Stimulated activated CD4-positive, alpha-beta T cell treated with anti-CD3 and anti-CD28 coated beads, Interleukin-4, amount 100 ng/mL, for 1 hour (primary cell): ENCODE measurements around the gene BICD1.
"Not testable (repeated sequence)": the region's sequence is repeated elsewhere in the genome, so short reads cannot be mapped to it uniquely, and the experiment has no call there.

Experiments used
- DNase-seq: peaks from one replicate; pipeline ENCODE4 v3.0.0-alpha.2; 2020

Gene BICD1

GRCh38 chr12:32196250-32197198, 89.9 kb downstream of the BICD1 start:
- no peak for DNase-seq

GRCh38 chr12:32197421-32197820, 90.8 kb downstream of the BICD1 start:
- no peak for DNase-seq

DNA sequence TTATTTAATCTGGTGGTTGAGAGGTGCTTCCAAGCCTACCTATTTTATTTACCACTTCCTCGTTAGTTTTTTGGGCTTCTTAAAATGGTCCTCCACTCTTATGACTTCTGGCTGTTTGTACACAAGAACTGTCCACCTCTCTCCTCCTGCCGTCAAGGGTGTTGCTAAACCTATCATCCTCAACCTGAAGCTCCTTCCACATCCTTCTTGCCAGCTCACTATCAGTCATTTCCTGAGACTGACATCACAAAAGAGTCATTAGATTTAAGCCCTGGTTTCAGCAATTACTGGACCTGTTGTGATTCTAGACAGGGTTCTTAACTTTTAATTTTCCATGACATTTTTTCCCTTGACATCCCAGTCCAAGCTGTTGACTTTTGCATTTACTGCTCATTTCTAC, 91.9 kb downstream of the BICD1 start:
- DNase-seq, result no peak

GRCh38 chr12:32201096-32201495, 94.4 kb downstream of the BICD1 start:
- no peak for DNase-seq

DNA sequence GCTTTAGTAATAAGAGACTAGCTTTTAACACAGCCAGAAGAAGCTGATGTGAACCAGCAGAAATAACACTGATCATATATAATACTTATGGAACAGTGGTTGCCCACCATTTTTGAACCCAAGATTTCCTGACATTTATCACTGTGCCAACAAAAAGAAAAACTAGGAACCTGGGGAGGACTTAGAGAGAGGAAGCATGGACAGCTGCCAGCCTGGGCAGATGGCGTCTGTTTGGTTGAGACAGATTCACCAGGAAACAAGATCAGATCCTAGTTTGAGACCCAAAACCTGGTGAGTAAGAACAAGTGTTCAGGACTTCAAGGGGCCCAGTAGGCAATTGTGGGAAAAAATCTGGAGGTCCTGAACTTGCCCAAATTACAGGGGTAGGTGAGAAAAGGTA, 95.3 kb downstream of the BICD1 start:
- DNase-seq, result no peak

DNA sequence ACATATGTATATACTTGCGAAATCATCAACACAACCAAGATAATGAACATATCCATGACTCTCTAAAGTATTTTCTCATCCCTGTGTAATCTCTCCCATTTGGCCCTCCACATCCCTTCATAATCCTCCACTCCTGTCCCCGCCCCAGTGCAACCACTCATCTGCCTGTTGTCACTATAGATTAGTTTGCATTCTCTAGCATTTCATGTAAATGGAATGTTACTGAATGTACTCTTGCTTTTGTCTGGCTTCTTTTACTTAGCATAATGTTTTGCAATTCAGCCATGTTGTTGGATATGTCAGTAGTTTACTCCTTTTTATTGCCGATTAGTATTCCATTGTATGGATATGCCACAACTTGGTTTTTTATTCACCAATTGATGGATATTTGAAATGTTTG, 99.1 kb downstream of the BICD1 start:
- no peak for DNase-seq

DNA sequence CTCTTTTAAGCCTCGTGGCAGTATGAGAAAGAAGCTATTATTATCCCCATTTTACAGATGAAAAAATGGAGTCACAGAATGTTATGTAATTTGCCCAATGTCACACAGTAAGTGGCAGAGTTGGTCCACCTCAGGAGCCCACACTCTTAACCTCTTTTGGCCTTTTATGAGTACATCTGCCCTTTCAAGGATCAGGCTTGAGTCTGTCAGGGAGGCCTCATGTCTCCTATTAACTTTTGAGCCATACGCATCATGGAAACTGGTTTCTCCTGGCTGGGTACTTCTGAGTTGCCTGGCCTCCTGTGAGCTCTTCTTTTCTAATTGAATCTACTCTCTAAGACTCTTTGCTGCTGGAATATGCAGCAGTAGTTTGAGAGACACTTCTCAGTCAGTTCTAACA, 101.7 kb downstream of the BICD1 start:
- no peak for DNase-seq

DNA sequence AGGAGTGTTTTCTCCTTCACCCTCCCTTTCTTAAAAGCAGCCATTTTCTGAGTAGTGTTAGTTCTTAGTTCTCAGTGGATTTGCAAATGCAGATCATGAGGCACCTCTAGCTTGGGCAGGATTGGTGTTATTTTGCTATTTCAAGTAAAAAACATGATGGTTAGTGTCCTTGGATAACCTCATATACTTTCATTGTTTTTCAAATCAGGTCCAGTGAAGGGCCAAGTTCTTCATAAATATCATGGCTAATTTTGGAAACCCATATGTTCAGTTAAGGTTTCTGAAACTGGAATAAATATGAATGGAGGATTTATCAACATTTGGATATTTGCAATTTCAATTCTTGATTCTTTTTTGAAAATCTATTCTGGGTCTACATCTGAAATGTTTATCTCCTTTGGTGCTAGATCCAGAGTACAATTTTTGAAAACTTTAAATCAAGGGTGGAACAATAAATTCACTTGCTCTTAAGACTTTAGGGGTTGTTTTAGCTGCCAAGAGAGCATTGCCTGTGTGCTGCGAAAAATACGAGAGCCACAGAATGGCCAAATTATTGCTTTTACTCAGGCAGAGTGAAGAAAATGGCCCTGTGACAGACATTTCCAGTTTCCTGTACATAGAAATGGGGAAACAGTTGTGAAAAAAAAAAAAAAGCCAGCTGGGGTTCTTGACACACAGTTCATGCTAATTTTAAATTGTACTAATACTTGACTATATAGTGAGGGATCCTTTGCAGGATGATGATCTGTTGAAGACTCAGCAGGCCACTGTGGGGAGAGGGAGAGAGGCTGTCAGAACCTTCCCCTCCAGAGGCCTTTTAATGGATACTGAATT, 104.6 kb downstream of the BICD1 start:
- DNase-seq, result no peak

DNA sequence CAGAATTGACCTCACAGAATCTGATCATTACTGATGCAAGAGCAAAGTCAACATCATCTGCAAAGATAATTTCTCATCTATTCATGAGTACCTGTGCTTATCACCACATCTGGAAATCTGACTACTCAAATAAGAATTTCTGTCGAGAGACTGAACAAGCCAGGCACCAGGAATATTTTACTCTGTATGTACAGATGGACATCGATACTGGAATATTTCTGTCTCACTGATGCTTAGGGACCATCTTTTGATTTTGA, 105.2 kb downstream of the BICD1 start:
- DNase-seq, result no peak

GRCh38 chr12:32214723-32215122, 108.1 kb downstream of the BICD1 start:
- no peak for DNase-seq

DNA sequence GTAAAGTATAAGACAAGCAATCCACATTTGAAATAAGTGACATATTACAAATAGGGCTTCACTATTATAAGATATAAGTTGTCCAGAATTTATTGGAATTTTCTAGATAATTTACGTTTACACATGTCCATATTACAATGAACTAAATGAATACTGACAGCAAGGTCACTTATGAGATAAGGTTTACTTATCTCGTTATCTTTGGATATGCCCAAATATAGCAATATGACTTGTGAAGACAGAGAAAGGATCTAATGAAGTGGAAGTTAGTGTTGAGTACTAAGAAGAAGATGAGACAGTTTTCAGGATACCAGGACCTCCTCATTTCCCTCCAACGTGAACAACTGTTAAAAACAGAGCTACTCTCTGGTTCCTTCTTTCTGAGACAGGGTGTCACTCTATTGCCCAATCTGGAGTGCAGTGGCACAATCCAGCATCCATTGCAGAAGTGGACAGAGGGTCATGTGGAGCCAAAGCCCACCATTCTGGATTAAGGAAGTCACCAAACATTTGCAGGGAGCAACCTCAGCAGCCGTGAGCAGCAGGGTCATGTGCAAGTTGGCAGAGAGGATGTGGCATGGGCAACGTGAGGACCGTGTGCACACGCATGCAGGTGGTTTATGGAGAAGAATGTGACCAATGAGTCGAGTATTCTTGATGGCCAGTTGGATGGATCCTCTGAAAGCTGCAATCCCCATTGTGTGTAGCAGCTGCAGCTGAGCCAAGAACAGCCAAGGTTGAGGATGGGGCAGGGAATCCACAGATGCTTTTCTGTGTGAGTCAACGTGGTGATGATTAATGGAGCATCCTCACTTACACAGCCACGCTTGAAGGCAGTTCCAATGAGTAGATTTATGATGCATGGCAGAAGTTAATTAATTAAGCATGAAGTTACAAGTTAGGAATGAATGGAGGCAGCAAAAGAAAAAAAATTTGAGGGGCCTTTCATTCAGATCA, 111.0 kb downstream of the BICD1 start:
- DNase-seq, result no peak

- DNase-seq, result no peak
Measured at GRCh38 chr12:32223941-32224340, 117.3 kb downstream of the BICD1 start.

DNA sequence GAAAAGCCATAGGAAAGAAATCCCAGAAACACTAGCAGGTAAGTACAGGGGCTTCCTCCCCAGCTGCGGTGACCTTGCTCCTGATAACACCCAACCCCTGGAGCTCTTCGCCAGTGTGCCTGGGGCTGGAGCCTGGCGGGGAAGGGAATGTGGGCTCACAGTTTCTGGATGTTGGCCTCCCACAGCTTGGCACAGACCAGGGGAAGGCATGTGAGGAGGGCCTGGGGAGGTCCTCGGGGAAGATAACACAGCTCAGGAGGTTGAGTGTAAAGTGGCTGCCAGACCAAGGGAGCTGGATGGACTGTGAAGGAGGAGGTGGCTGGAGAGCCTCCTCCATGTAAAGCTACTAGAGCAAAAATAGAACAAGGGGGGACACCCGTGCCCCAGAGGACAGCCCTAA, 120.1 kb downstream of the BICD1 start:
- no peak for DNase-seq

DNA sequence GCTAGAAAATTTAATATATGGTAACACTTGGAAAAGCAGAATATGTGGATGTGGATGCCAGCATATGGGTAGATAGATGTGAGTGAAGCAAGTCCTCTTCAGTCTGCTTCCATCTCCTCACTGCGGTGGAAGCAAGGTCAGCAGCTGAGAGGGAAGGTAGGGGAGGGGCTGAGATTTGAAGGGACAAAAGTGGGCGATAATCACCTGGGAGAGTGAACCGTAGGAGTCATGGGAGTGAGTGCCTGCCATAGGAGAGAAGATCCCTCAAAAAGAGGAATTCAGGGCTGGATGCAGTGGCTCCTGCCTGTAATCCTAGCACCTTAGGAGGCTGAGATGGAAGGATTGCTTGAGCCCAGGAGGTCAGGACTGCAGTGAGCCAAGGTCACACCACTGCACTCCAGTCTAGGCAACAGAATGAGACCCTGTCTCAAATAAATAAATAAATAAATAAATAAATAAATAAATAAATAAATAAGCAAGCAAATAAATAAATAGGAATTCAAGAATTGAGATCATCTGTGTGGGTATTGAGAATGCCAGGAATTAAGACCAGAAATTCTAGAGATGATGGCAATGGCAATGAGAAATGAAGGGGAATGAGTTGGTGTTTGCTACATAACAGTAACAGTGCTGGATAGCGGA, 123.4 kb downstream of the BICD1 start:
- no peak for DNase-seq

- DNase-seq, result no peak
Measured at GRCh38 chr12:32230613-32230993, 124.0 kb downstream of the BICD1 start.

DNA sequence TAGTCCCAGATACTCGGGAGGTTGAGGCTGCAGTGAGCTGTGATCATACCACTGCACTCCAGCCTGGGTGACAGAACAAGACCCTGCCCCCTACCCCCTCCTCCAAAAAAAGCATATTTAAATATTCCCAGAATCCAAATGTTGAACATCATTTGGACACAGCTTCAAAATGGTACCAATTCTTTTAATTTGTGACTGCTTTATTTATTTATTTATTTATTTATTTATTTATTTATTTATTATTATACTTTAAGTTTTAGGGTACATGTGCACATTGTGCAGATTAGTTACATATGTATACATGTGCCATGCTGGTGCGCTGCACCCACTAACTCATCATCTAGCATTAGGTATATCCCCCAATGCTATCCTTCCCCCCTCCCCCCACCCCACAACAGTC, 124.7 kb downstream of the BICD1 start:
- not testable (repeated sequence) for DNase-seq

DNA sequence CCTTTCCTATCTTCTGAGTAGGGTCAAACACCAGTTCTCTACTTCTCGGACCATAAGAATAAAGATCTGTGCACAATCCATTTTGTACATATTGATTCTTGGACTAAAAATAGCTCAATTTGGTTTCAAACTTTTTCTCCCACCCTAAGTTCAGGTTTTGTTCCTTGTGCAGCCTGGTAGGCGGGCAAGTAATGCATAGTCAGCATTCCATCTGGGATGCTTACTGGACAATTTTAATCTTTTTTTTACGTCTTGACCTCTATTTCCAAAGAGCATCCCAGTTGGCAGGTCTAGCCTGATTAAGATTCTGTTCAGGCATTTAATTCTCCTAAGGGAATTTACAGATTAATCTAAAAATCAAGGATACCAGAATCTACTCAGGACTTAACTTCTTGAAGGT, 126.9 kb downstream of the BICD1 start:
- DNase-seq, result no peak

GRCh38 chr12:32235251-32235650, 128.6 kb downstream of the BICD1 start:
- no peak for DNase-seq

DNA sequence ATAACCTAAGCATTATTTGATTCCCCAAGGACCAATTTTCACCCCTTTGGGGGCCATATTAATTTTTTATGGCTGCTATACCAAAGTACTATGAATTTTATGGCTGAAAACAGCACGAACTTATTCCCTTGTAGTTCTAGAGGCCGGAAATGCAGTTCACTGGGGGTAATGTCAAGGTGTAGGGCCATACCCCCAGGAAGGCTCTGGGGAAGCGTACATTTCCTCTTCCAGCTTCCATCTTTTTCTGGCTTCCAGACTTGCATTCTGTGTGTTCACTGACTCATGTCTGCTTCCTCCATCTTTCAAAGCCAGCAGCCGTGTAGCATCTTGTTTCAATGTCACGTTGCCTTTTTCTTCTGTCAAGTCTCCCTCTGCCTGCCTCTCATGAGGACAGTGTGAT, 133.5 kb downstream of the BICD1 start:
- no peak for DNase-seq

- no peak for DNase-seq
Measured at GRCh38 chr12:32240831-32241230, 134.2 kb downstream of the BICD1 start.

DNA sequence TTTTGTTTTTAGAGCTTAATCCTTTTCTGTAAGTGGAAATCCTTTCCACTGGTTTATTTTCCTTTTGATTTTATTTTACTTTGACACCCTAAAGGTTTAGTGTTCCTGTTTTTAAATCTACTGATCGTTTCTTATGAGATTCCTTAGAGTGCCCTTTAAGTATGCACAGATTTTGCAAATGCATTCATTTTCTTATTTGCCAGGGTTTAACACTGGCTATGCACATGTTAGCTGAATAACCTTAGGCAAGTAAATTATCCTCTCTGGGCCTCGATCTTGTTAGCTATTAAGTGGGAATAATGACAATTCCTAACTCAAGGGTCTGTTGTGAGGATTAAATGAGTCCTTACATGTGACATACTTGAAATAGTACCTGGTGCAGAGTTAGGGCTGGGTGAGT, 136.0 kb downstream of the BICD1 start:
- DNase-seq, result no peak

GRCh38 chr12:32248441-32249140, 141.9 kb downstream of the BICD1 start:
- no peak for DNase-seq
